ENCODE measurements around the gene USP38. TPM values are rescaled to one million over a fixed set of nuclear protein-coding genes. Genes with fewer than 3 reads are reported as not detected.

Gene USP38
- total and polyA plus RNA-seq, 2 of the 4 experiments (the other 2 are of a cell fraction), result 5.5 to 17.0 TPM

GRCh38 chr4:143207555-143207954 lies 22.8 kb downstream of the USP38 start:
- Histone ChIP-seq H3K9me1 (ENCODE audit: insufficient read depth, low read length) (no peaks in the 10 kb centered on the region), H2BK5ac (ENCODE audit: low read depth, low read length, poor library complexity, severe bottlenecking) (no peak overlapping the region), H3K4me2 (ENCODE audit: low read depth, low read length) (no peak overlapping the region), H2BK20ac (ENCODE audit: low read depth, low read length) (no peak overlapping the region), H2AK9ac (replicated peaks; ENCODE audit: low read depth, low read length, poor library complexity) (no peak overlapping the region), H2BK120ac (ENCODE audit: low read depth, low read length) (no peak overlapping the region), H3K27ac (ENCODE audit: insufficient read depth, low read length) (no peak overlapping the region), H3K4me1 (ENCODE audit: control insufficient read depth, insufficient read depth, low read length) (no peaks in the 10 kb centered on the region), H3K4me3 (ENCODE audit: insufficient read depth, low read depth, low read length) (no peak overlapping the region), H3K9me3 (ENCODE audit: control insufficient read depth, insufficient read depth, low read length) (no peaks in the 10 kb centered on the region), H3K9ac (ENCODE audit: low read depth, low read length) (no peak overlapping the region), H3K27me3 (ENCODE audit: control insufficient read depth, insufficient read depth, low read length) (no peaks in the 10 kb centered on the region), H4K91ac (ENCODE audit: insufficient read depth, low read depth, low read length) (no peak overlapping the region), H3K14ac (replicated peaks; ENCODE audit: low read depth, low read length) (no peak overlapping the region), H3K36me3 (ENCODE audit: control insufficient read depth, insufficient read depth, low read length) (peaks cover 21% of the 10 kb centered on the region), H2BK15ac (ENCODE audit: low read depth, low read length) (no peak overlapping the region), H2AK5ac (ENCODE audit: low read depth, low read length) (no peak overlapping the region), H4K8ac (ENCODE audit: low read depth in 2 of 2, low read length in 2 of 2) (no peak overlapping the region), H3K4ac (ENCODE audit: low read depth, low read length) (no peak overlapping the region), H4K5ac (ENCODE audit: low read depth, low read length) (no peak overlapping the region), H3K79me1 (ENCODE audit: low read depth in 1 of 2, low read length in 2 of 2) (no peaks in the 10 kb centered on the region), H3K23ac (ENCODE audit: low read depth, low read length) (no peak overlapping the region), H3K18ac (ENCODE audit: low read depth, low read length) (no peak overlapping the region), H4K20me1 (ENCODE audit: insufficient read depth, low read length) (no peaks in the 10 kb centered on the region), H3K56ac (ENCODE audit: extremely low read depth, insufficient read depth, low read length) (no peak overlapping the region), H2AFZ (replicated peaks; ENCODE audit: low read length, poor library complexity) (no peak overlapping the region)
- intact Hi-C loops (cut with micrococcal nuclease), result loop anchor here (1.0 kb wide), 2 partner anchors 129 to 275 kb away; partner anchors contain the start of gene GAB1
- POLR2A ChIA-PET (ENCODE audit: unreplicated experiment), result no interaction called here
- in situ Hi-C loops (cut with MboI; ENCODE audit: low sequenced_read_pairs), result loop anchor here (25.0 kb wide), 1 partner anchor 130 kb away; the partner anchor contains the start of gene GAB1
- no peak for TF ChIP-seq POLR2A (IDR thresholded peaks at IDR 0.05; ENCODE audit: low read depth, low read length)
- TF ChIP-seq RFX5 (IDR thresholded peaks at IDR 0.05; ENCODE audit: low read depth, low read length), result no peak
- no peak for TF ChIP-seq CHD1 (IDR thresholded peaks at IDR 0.05; ENCODE audit: low read depth, low read length)
- TF ChIP-seq CEBPB (IDR thresholded peaks at IDR 0.05; ENCODE audit: low read depth, low read length), result no peak
- TF ChIP-seq CTCF (conservative IDR thresholded peaks at IDR 0.05; ENCODE audit: low read depth, low read length), result peak; percentile 36; the same call in 1 of the 2 replicates
- no peak for TF ChIP-seq FOS (IDR thresholded peaks at IDR 0.05; ENCODE audit: low read depth, low read length)
- TF ChIP-seq BHLHE40 (IDR thresholded peaks at IDR 0.05; ENCODE audit: low read depth, low read length), result no peak
- peak; percentile 31; the same call in 1 of the 2 replicates for TF ChIP-seq RAD21 (IDR thresholded peaks at IDR 0.05; ENCODE audit: low read length)
- no peak for TF ChIP-seq MAFK (IDR thresholded peaks at IDR 0.05; ENCODE audit: low read depth, low read length)
- TF ChIP-seq SMC3 (IDR thresholded peaks at IDR 0.05; ENCODE audit: low read depth, low read length), result peak; percentile 43
- peak; percentile 50 for DNase-seq
- no CpG with 5 or more reads among the region's 1 CpG for WGBS, 2 experiments (ENCODE audit: extremely low coverage in 2 of 2, insufficient read length in 1 of 2)
- CTCF ChIA-PET, result interaction anchor here (0.6 to 1.0 kb wide), 2 partner anchors 10 to 110 kb away, joined by 3 read pairs; no protein-coding TSS in a partner anchor
- BruUV-seq (replicated peaks), result no TSS peak
- dilution Hi-C loops (cut with HindIII; ENCODE audit: low sequenced_read_pairs, unreplicated experiment), result no loop called here
- ATAC-seq (ENCODE audit: low read depth), result peak; percentile 59

Measured in IMR-90 (cell line).